Activated naive CD8-positive, alpha-beta T cell treated with anti-CD3 and anti-CD28 coated beads for 36 hours (primary cell): ENCODE results near the gene MRPL22. TPM values are rescaled to one million over a fixed set of nuclear protein-coding genes. Genes with fewer than 3 reads are reported as not detected.
"Not testable (repeated sequence)": the region's sequence is repeated elsewhere in the genome, so short reads cannot be mapped to it uniquely, and the experiment has no call there.

Experiments used
- DNase-seq: peaks from one replicate; pipeline ENCODE4 v3.0.0; 2021
- H3K27ac Mint-ChIP-seq: one replicate; pipeline ENCODE4 v1.8.0; 2022; ENCODE audit warnings: mild to moderate bottlenecking, moderate library complexity, mixed read lengths
- H3K27me3 Mint-ChIP-seq: one replicate; pipeline ENCODE4 v1.8.0; 2022; ENCODE audit warnings: mild to moderate bottlenecking, mixed read lengths
- H3K36me3 Mint-ChIP-seq: one replicate; pipeline ENCODE4 v1.8.0; 2021; ENCODE audit warnings: mild to moderate bottlenecking, mixed read lengths
- H3K4me1 Mint-ChIP-seq: one replicate; pipeline ENCODE4 v1.8.0; 2021; ENCODE audit warnings: mixed read lengths
- H3K4me3 Mint-ChIP-seq: one replicate; pipeline ENCODE4 v1.8.0; 2022; ENCODE audit warnings: mild to moderate bottlenecking, moderate library complexity, mixed read lengths
- H3K9me3 Mint-ChIP-seq: one replicate; pipeline ENCODE4 v1.8.0; 2022; ENCODE audit warnings: mixed read lengths
- total RNA-seq, 2 experiments: library from RNA; stranded (reverse); gene quantifications; one replicate each; pipeline ENCODE4 v1.2.3, GENCODE V29; 2021

The MRPL22 gene
- total RNA-seq, 2 experiments from 2014 or later, result 75.3 to 91.0 TPM

DNA sequence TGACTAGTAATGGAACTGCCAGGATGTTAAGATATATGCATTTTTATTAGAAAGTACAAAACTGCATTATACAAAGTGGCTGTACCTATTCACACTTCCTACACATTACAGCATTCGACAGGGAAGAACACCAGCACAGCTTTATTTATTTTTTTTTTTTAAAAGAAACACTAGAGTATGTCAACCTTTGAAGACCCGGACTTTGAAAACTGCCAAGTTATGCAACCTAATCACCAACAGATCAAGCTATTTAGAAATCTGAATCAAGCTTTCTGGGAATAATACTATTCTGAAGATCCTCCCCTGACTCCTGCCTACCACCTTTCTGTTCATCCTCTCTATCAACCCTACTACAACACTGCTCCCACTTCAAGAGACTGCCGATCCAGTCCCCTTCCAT lies 7.3 kb upstream of the MRPL22 start:
- no peak overlapping the region for H3K27ac Mint-ChIP-seq
- no peaks in the 10 kb centered on the region for H3K27me3 Mint-ChIP-seq
- H3K9me3 Mint-ChIP-seq, result no peaks in the 10 kb centered on the region
- DNase-seq, result no peak
- peaks cover 36% of the 10 kb centered on the region for H3K36me3 Mint-ChIP-seq
- no peak overlapping the region for H3K4me3 Mint-ChIP-seq
- H3K4me1 Mint-ChIP-seq, result peaks cover 28% of the 10 kb centered on the region

DNA sequence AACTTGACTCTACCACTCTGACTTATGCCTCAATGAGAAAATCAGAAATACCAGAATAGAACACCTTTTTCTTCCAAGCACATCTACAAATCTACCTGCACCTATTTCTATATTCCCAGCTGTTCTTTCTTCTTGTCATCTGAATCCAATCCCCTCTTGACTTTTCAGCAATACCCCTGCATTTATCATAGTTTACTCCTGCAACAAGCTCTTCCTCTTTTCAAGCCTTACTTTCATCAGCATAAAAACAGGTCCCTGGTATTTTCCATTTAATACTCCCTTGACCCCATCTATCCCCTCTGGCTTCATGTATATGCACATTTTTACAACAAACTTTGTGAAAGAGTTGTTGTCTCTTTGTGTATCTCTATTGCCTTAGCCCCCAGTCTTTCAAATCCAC lies 6.0 kb upstream of the MRPL22 start:
- H3K4me1 Mint-ChIP-seq, result peaks cover 31% of the 10 kb centered on the region
- DNase-seq, result no peak
- H3K9me3 Mint-ChIP-seq, result no peaks in the 10 kb centered on the region
- H3K4me3 Mint-ChIP-seq, result no peak overlapping the region
- no peak overlapping the region for H3K27ac Mint-ChIP-seq
- H3K36me3 Mint-ChIP-seq, result peaks cover 36% of the 10 kb centered on the region
- no peaks in the 10 kb centered on the region for H3K27me3 Mint-ChIP-seq

DNA sequence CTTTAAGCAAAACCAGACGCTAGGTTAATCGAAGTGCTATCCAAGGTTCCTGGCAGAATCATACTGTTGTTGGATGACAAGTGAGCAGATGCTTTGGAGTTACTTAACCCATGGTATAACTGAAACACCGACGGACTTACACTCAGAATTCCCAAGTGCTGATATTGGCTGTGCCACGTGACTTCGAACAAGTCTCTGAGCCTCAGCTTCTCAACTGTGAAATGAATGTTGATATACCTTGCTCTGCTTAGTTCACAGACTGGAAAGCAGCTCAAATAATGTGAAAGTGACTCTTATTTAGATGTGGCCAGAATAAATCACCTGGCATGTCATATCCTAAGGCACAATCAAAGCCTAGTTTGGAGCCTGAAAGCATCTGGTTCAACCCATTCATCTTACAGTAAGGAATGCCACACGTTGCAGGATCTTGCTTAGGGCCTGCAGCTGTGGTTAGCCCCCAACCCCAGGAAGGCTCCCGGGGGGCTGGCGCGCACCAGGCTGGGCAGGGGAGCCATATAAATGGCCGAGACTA lies 3.6 kb upstream of the MRPL22 start:
- no peaks in the 10 kb centered on the region for H3K27me3 Mint-ChIP-seq
- H3K27ac Mint-ChIP-seq, result peak overlapping the region; percentile 91
- peaks cover 40% of the 10 kb centered on the region for H3K4me1 Mint-ChIP-seq
- peaks cover 29% of the 10 kb centered on the region for H3K36me3 Mint-ChIP-seq
- no peak for DNase-seq
- no peaks in the 10 kb centered on the region for H3K9me3 Mint-ChIP-seq
- H3K4me3 Mint-ChIP-seq, result peak overlapping the region; percentile 90

DNA sequence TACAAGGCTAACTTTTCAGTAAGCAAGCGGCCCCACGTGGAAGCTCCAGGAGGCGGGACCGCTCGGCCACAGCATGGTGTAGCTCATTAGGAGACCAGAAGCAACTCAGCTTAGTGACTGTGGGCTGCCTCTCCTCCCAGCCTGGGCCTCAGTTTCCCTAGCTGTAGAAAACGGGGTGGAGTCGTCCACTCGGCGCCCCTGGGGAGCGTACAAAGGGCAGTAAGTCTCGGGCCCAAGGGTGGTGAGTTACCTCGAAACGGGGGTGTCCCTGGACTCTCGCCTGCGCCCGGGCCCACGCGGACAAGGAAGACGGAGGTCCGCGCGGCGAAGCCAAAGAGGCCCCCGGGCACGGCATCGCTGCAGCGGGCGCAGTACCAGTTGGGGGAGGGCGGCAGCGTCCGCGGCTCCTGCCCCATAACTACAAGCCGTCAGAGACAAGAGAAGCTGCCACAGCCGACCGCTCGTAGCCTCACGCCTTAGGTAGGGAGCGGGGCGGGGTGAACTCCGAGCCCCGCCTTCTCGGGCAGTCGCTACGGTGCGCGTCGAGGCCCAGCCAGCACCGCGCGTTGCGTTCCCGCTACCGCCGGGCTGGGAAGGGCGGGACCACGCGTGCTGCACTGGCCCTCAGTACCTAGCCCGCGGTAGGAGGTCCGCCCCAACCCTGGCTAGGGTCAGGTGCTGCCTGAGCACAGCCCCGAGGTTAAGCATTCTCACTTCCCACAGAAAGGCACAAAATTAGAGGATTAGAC lies 3.0 kb upstream of the MRPL22 start, which contains the start of gene GEMIN5:
TSS of gene GEMIN5 (minus strand) at position 494 of the 749 bp plus-strand sequence. CDS start at position 416, 78 bp downstream.
- H3K4me1 Mint-ChIP-seq, result peaks cover 46% of the 10 kb centered on the region
- H3K27ac Mint-ChIP-seq, result peak within 1 kb of the TSS; percentile 91
- H3K9me3 Mint-ChIP-seq, result no peaks in the 10 kb centered on the region
- no peaks in the 10 kb centered on the region for H3K27me3 Mint-ChIP-seq
- H3K36me3 Mint-ChIP-seq, result peaks cover 26% of the 10 kb centered on the region
- DNase-seq, result peak; percentile 90
- H3K4me3 Mint-ChIP-seq, result peak within 1 kb of the TSS; percentile 90

DNA sequence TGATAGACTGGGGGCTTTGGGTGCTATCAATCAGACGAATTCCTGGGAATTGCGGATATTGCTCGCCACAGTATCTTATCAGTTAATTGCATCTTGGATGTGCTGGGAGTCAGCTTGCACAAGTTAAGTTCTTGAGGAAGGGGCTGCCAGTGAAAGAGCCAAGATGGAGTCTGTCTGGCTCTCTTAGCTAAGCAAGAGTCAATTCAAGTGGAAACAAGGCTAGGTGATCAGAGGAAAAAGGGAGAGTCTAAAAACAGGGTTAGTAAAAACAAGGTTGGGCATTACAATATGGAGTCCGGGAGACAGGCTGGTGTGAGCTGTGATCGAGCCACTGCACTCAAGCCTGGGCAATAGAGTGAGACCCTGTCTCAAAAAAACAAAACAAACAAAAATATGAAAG lies 1.5 kb upstream of the MRPL22 start:
- Mint-ChIP-seq H3K4me1 (peaks cover 45% of the 10 kb centered on the region), H3K4me3 (peak overlapping the region; percentile 98), H3K36me3 (peaks cover 21% of the 10 kb centered on the region), H3K27ac (peak overlapping the region; percentile 92)
- not testable (repeated sequence) for DNase-seq, H3K9me3 Mint-ChIP-seq, H3K27me3 Mint-ChIP-seq

DNA sequence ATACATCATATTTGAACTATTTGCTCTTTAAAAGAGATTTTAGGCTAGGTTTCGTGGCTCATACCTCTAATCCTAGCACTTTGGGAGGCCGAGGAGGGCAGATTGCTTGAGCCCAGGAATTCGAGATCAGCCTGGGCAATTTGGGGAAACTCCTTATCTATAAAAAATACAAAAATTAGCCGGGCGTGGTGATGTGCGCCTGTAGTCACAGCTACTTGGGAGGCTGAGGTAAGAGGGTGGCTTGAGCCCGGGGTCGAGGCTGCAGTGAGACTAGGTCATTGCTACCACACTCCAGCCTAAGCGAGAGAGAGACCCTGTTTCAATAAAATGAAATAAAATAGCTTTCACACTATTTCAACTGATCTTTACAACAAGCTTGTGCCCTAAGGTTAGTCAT lies 500 bp upstream of the MRPL22 start:
- H3K4me1 Mint-ChIP-seq, result peaks cover 38% of the 10 kb centered on the region
- no peaks in the 10 kb centered on the region for H3K9me3 Mint-ChIP-seq
- H3K27me3 Mint-ChIP-seq, result no peaks in the 10 kb centered on the region
- peaks cover 12% of the 10 kb centered on the region for H3K36me3 Mint-ChIP-seq
- H3K4me3 Mint-ChIP-seq, result peak overlapping the region; percentile 98
- H3K27ac Mint-ChIP-seq, result peak overlapping the region; percentile 92
- no peak for DNase-seq

DNA sequence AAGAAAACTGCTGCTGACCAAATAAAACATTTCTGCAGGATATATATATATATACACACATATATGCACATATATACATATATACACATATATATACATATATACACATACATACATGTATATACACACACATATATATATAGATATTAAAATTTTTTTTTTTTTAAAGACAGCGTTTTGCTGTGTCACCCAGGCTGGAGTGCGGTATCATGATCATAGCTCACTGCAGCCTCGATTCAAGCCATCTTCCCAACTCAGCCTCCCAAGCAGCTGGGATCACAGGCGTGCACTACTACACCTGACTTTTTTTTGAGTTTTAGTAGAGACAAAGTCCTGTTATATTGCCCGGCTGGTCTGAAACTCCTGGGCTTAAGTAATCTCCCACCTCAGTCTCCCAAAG lies 2.7 kb downstream of the MRPL22 start:
- Mint-ChIP-seq H3K9me3 (no peaks in the 10 kb centered on the region), H3K4me3 (no peak overlapping the region), H3K36me3 (peaks cover 5% of the 10 kb centered on the region), H3K4me1 (peaks cover 29% of the 10 kb centered on the region), H3K27me3 (no peaks in the 10 kb centered on the region), H3K27ac (no peak overlapping the region)
- no peak for DNase-seq

DNA sequence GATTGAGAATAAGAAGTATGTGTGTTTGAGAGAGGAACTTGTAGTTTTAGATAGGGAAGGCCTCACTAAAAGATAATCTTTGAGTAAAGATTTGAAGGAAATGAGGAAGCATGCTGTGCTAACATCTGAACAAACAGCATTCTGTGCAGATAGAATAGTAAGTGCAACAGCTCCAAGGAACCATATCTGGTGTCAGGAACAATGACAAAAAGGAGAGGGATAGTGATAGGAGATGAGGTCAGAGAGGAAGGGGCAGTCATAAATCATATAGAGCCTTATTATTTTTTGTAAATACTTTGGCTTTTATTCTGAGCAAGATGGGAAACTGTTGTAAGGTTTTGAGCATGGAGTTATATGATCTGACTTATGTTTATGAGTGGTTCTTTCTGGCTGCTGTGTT lies 3.8 kb downstream of the MRPL22 start:
- Mint-ChIP-seq H3K27ac (no peak overlapping the region), H3K4me1 (peaks cover 38% of the 10 kb centered on the region), H3K9me3 (no peaks in the 10 kb centered on the region), H3K4me3 (no peak overlapping the region), H3K27me3 (no peaks in the 10 kb centered on the region), H3K36me3 (peaks cover 5% of the 10 kb centered on the region)
- DNase-seq, result no peak

DNA sequence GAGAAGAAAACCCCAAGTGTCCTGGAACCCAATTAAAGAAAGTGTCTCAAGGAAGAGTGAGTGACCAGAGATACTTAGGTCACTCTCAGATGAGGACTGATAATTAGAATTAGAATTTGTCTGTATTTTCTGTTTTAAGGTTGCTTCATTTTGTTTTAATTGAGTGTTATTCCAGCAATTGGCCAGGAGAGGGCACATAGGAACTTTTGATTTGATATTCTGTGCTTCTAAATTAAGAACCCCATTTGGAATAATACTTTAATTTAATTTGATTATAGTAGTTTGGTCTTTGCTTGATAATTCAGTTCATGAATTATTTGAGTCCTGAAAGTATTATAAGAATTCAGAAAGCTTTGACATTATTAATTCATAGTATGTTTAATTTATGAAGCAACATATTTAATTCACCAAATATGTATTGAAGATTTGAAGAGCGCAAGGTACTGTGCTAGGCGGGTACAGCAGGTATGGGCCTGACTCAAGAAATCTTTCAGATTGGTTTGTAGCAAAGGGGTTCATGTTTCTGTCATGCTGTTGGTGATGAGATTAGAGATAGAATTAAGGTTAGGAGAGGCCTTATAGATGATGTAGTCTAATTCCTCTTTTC lies 4.9 kb downstream of the MRPL22 start:
- no peaks in the 10 kb centered on the region for H3K9me3 Mint-ChIP-seq
- no peak overlapping the region for H3K27ac Mint-ChIP-seq
- no peak overlapping the region for H3K4me3 Mint-ChIP-seq
- peaks cover 7% of the 10 kb centered on the region for H3K36me3 Mint-ChIP-seq
- H3K27me3 Mint-ChIP-seq, result no peaks in the 10 kb centered on the region
- H3K4me1 Mint-ChIP-seq, result peaks cover 31% of the 10 kb centered on the region
- DNase-seq, result no peak

DNA sequence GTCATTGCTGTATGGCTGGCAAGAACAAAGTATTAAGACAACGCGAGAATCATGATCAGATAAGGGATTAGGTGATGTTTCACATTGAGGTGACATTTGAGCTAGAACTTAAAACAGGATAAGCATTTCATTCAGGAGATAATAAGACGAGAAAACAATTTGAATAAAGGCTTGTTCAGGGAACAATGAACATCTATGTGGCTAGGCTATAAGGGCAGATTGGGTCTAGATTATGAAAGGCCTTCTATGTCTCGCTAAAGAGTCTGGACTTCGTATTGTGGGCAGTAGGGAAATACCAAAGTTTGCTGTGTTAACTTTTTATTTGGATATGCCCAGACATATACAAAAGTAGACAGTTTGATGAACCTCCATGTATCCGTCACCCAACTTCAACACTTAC lies 6.9 kb downstream of the MRPL22 start:
- no peak overlapping the region for H3K27ac Mint-ChIP-seq
- H3K9me3 Mint-ChIP-seq, result no peaks in the 10 kb centered on the region
- no peaks in the 10 kb centered on the region for H3K27me3 Mint-ChIP-seq
- H3K36me3 Mint-ChIP-seq, result peaks cover 9% of the 10 kb centered on the region
- peaks cover 25% of the 10 kb centered on the region for H3K4me1 Mint-ChIP-seq
- no peak overlapping the region for H3K4me3 Mint-ChIP-seq
- no peak for DNase-seq

DNA sequence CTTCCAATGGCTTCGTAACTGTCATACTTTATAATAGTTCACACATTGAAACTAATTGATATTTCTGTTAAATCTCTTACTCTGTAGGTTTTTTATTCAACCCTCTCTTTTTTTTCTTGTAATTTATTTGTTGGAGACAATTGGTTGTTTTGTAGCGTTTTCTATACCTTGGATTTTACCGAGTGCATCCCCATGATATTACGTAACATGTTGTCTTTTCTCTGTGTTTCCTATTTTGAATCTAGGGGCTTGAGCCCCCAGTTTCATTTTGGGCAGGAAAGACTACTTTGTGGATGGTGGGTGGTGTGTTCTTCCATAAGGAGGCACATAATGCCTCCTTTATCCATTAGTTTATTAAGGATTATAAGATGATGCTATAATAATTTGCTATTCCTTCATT lies 7.4 kb downstream of the MRPL22 start:
- DNase-seq, result no peak
- no peaks in the 10 kb centered on the region for H3K27me3 Mint-ChIP-seq
- no peaks in the 10 kb centered on the region for H3K9me3 Mint-ChIP-seq
- no peak overlapping the region for H3K27ac Mint-ChIP-seq
- H3K4me1 Mint-ChIP-seq, result peaks cover 21% of the 10 kb centered on the region
- H3K36me3 Mint-ChIP-seq, result peaks cover 9% of the 10 kb centered on the region
- no peak overlapping the region for H3K4me3 Mint-ChIP-seq

DNA sequence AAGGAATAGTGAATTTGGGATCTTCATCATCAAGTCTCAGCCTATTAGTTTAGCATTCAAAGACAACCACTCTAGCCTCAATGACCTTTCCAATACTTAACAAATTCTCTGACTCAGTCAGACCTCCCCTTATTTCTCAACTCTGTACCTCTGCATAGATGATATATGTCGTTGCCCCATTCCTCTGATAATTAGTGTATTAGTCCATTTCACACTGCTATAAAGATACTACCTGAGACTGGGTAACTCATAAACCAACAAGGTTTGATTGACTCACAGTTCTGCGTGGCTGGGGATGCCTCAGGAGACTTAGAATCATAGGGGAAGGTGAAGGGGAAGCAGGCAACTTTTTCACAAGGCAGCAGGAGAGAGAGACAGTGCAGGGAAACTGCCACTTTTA lies 8.9 kb downstream of the MRPL22 start:
- Mint-ChIP-seq H3K36me3 (peaks cover 11% of the 10 kb centered on the region), H3K27ac (no peak overlapping the region), H3K9me3 (no peaks in the 10 kb centered on the region), H3K27me3 (no peaks in the 10 kb centered on the region), H3K4me3 (no peak overlapping the region), H3K4me1 (peaks cover 24% of the 10 kb centered on the region)
- no peak for DNase-seq

DNA sequence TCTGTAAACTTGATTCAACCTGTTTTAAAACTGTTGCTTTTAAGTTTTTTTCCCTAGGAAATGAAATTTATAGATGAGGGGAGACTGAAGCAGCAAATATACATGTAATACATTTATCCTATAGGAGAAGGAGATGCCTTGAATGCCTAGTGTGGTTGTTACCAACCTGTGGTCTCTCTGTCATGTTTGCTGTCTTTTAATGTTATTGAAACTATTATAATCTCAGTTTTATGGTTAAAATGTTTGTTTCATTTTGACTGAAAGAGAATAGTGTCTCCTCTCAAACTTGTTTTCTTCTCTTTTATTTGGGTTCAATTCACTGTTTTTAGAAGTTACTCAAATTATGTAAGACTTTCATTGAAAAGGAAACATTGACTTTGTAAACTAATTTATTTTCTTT lies 15.8 kb downstream of the MRPL22 start:
- no peaks in the 10 kb centered on the region for H3K9me3 Mint-ChIP-seq
- no peak for DNase-seq
- peaks cover 12% of the 10 kb centered on the region for H3K4me1 Mint-ChIP-seq
- H3K4me3 Mint-ChIP-seq, result no peak overlapping the region
- no peaks in the 10 kb centered on the region for H3K27me3 Mint-ChIP-seq
- H3K36me3 Mint-ChIP-seq, result peaks cover 22% of the 10 kb centered on the region
- H3K27ac Mint-ChIP-seq, result no peak overlapping the region

DNA sequence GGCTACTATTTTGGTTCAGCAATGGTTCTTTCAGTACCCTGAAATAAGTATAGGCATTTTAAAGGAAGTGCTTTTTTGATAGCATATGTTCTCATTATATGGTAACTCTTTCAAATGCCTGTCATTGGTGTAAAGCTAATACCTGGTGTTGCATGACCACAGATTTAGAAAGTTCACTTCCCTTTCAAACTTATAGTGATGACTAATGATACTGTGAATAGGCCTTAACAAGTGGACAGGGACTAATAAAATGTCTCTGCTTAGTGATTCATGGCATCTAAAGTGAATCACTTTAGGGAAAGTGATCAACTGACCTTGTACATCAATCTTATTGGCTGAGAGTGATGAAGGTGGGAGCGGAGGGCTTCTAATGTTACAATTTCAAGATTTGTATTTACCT lies 21.6 kb downstream of the MRPL22 start:
- Mint-ChIP-seq H3K27me3 (no peaks in the 10 kb centered on the region), H3K36me3 (peaks cover 22% of the 10 kb centered on the region), H3K4me3 (no peak overlapping the region), H3K27ac (no peak overlapping the region), H3K9me3 (no peaks in the 10 kb centered on the region), H3K4me1 (peaks cover 6% of the 10 kb centered on the region)
- no peak for DNase-seq

DNA sequence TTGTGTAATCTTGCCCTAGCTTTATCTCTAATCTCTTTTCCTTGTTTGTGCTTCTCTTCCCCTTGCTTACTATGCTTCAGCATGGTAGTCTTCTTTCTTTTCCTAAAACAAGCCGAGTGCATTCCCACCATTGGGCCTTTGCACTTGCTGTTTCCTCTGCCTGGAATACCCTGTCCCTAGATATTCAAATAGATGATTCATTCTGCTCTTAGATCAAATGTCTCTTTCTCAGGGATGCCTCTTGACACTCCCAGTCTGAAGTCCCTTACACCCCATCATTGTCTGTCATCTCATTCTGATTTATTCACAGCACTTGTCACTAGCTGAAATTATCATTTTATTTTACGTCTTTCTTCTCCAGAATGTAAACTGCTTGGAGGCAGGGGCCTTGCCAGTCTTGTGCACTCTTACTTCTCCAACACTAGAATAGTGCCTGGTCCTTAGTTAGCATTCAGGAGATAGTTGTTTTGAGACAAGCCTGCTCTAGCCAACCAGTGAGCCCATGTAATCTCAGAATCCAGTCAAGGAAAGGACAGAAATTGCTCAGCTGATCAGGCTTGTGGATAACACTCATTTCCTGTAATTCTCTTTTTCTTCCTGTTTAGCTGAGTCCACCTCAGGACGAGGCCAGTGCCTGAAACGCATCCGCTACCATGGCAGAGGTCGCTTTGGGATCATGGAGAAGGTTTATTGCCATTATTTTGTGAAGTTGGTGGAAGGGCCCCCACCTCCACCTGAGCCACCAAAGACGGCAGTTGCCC lies 25.4 kb downstream of the MRPL22 start:
- Mint-ChIP-seq H3K9me3 (no peaks in the 10 kb centered on the region), H3K4me1 (peaks cover 6% of the 10 kb centered on the region), H3K27me3 (no peaks in the 10 kb centered on the region), H3K27ac (no peak overlapping the region), H3K36me3 (peaks cover 16% of the 10 kb centered on the region), H3K4me3 (no peak overlapping the region)
- DNase-seq, result no peak
